K562 (cell line): ENCODE results near the gene TIPARP. TPM values are rescaled to one million over a fixed set of nuclear protein-coding genes. Genes with fewer than 3 reads are reported as not detected.

ENCODE experiments used
- ATAC-seq: fragments of 200-7000 bp; cut with Tn5 transposase; 3 replicates; pipeline ENCODE4 v1.9.1; 2020; ENCODE audit warnings: moderate library complexity
- BruUV-seq: library from RNA; stranded (reverse); fragments of 400-500 nt; replicated peaks from 2 replicates; lab custom pipeline; 2021; lab: Mats Ljungman, UMichigan
- CTCF ChIA-PET: fragments of 300-600 bp; formaldehyde crosslinking; extraction: SDS; loops from one replicate; lab custom pipeline; 2021; ENCODE audit warnings: low intra/inter-chr PET ratio; lab: Yijun Ruan, JAX
- POLR2A ChIA-PET: fragments of 300-600, 350-650 bp; sonication (Branson Sonifier 250); formaldehyde crosslinking; extraction: SDS; loops from one replicate; lab custom pipeline; 2021; ENCODE audit warnings: antibody characterized with exemption, inconsistent platforms; lab: Yijun Ruan, JAX
- DNase-seq, 4 experiments: peaks; one replicate each; pipeline versions ENCODE4 v3.0.0 to v3.0.0-alpha.2; 2011 to 2018; ENCODE audit warnings: low spot score in 3 of 4, mixed read lengths in 3 of 4; ENCODE audit errors: extremely low read depth in 1 of 4
- FAIRE-seq: peaks from 2 replicates; lab custom pipeline; 2011; peaks lifted over from hg19 to GRCh38; lab: Jason Lieb, UNC
- H2AFZ ChIP-seq: 2 replicates; pipeline ENCODE4 v1.6.0; 2011; ENCODE audit warnings: low read depth, low read length, control low read depth, inconsistent platforms
- H3K27ac ChIP-seq: fragments of 200-600 bp; 3 replicates; pipeline ENCODE4 v1.8.0; 2011; ENCODE audit warnings: low read depth, mild to moderate bottlenecking, control low read depth, inconsistent platforms, low read length, moderate library complexity, mixed read lengths; ENCODE audit errors: extremely low read depth
- H3K27me3 ChIP-seq, 2 experiments: fragments of 300-600 bp in 1 of 2; 2 replicates in 1 of 2; 3 replicates in 1 of 2; pipeline versions ENCODE4 v1.6.0 to v1.8.0; 2011; ENCODE audit warnings: inconsistent platforms in 2 of 2, low read length in 2 of 2, mild to moderate bottlenecking in 1 of 2, mixed read lengths in 1 of 2, moderate library complexity in 1 of 2; ENCODE audit not compliant: control insufficient read depth in 2 of 2, insufficient read depth in 2 of 2
- H3K36me3 ChIP-seq: fragments of 300-600 bp; 3 replicates; pipeline ENCODE4 v1.8.0; 2011; ENCODE audit warnings: mild to moderate bottlenecking, low read length, inconsistent platforms; ENCODE audit not compliant: control insufficient read depth, insufficient read depth
- H3K4me1 ChIP-seq, 2 experiments: fragments of 200-600 bp in 1 of 2; replicated peaks in 1 of 2; 2 replicates in 1 of 2; 3 replicates in 1 of 2; pipeline versions ENCODE4 v1.5.1 to v1.8.0; 2011; ENCODE audit warnings: inconsistent platforms in 2 of 2, low read length in 2 of 2, mild to moderate bottlenecking in 1 of 2, mixed read lengths in 1 of 2, moderate library complexity in 1 of 2; ENCODE audit not compliant: control insufficient read depth in 2 of 2, insufficient read depth in 2 of 2
- H3K4me2 ChIP-seq: 2 replicates; pipeline ENCODE4 v1.6.1; 2011; ENCODE audit warnings: low read length, control low read depth, inconsistent platforms, mixed read lengths; ENCODE audit not compliant: insufficient read depth
- H3K4me3 ChIP-seq: fragments of 200-600 bp; sonication (generic), shearing (Covaris generic); 2 replicates; pipeline ENCODE4 v1.5.1; 2016; ENCODE audit warnings: control low read depth, inconsistent platforms
- H3K79me2 ChIP-seq: fragments of 200-600 bp; 3 replicates; pipeline ENCODE4 v1.8.0; 2011; ENCODE audit warnings: low read length, inconsistent platforms; ENCODE audit not compliant: control insufficient read depth, insufficient read depth
- H3K9ac ChIP-seq, 2 experiments: 2 replicates each; pipeline versions ENCODE4 v1.6.0 to v1.6.1; 2011; ENCODE audit warnings: low read depth in 2 of 2, low read length in 2 of 2, control low read depth in 1 of 2, inconsistent platforms in 1 of 2, mild to moderate bottlenecking in 1 of 2, mixed read lengths in 1 of 2; ENCODE audit not compliant: insufficient read depth in 1 of 2
- H3K9me1 ChIP-seq: one replicate; pipeline ENCODE4 v1.6.0; 2011; ENCODE audit warnings: inconsistent platforms, mild to moderate bottlenecking, low read length, moderate library complexity; ENCODE audit not compliant: control insufficient read depth, insufficient read depth
- H3K9me3 ChIP-seq: replicated peaks from 2 replicates; pipeline ENCODE4 v1.5.1; 2011; ENCODE audit warnings: low read depth, low read length, inconsistent platforms; ENCODE audit not compliant: control insufficient read depth, insufficient read depth
- H4K20me1 ChIP-seq: replicated peaks from 2 replicates; pipeline ENCODE4 v1.6.1; 2011; ENCODE audit warnings: low read length, inconsistent platforms, mixed read lengths; ENCODE audit not compliant: control insufficient read depth, insufficient read depth
- C11orf30 ChIP-seq: fragments of 450-650 bp; IDR thresholded peaks from 2 replicates; pipeline ENCODE4 v1.6.1; 2016; ENCODE audit warnings: low read depth, mild to moderate bottlenecking
- CCNT2 ChIP-seq: IDR thresholded peaks from 2 replicates; pipeline ENCODE4 v1.6.1; 2011; ENCODE audit warnings: borderline replicate concordance, low read depth, mild to moderate bottlenecking, moderate library complexity, mixed read lengths, low read length; ENCODE audit not compliant: insufficient read length; ENCODE audit errors: extremely low read depth
- ETV1 ChIP-seq: fragments of 450-650 bp; conservative IDR thresholded peaks from 2 replicates; pipeline ENCODE4 v1.6.1; 2016; ENCODE audit warnings: missing genetic modification characterization, control low read depth, low read depth, missing compliant biosample characterization
- NFYB ChIP-seq: IDR thresholded peaks from 2 replicates; pipeline ENCODE4 v1.6.1; 2011; ENCODE audit warnings: mild to moderate bottlenecking, moderate library complexity; ENCODE audit not compliant: insufficient read length; ENCODE audit errors: extremely low read depth
- ZNF274 ChIP-seq: IDR thresholded peaks from 2 replicates; pipeline ENCODE4 v1.6.1; 2011; ENCODE audit warnings: low read depth, mild to moderate bottlenecking, low read length, moderate library complexity, borderline replicate concordance
- ZNF407 ChIP-seq: fragments of 450-650 bp; IDR thresholded peaks from 2 replicates; pipeline ENCODE4 v1.6.1; 2016; ENCODE audit warnings: low read depth
- WGBS: fragments of 100-300 bp; shearing (Covaris generic); methylation state at CpG from one replicate; pipeline ENCODE4 v1.1.6; 2016; ENCODE audit warnings: low coverage, mixed read lengths; ENCODE audit not compliant: insufficient coverage; ENCODE audit errors: missing lambda C conversion rate; 5-methylcytosine and 5-hydroxymethylcytosine counted together
- in situ Hi-C: fragments of 300-500 bp; cut with MboI; formaldehyde crosslinking; loops from 4 replicates; pipeline ENCODE4 v1.15.0; 2018; ENCODE audit warnings: inconsistent platforms, mixed read lengths
- intact Hi-C: fragments of 100-400 bp; cut with micrococcal nuclease; formaldehyde crosslinking; loops from 2 replicates; pipeline ENCODE4 v1.14.2; 2022
- polyA plus RNA-seq, 8 experiments: library from polyadenylated mRNA; depleted of rRNA in 4 of 8; stranded (reverse) in 5 of 8; unstranded in 3 of 8; fragments of >200 nt; fragmentation: Nextera tagmentation in 2 of 8; fragmentation: Illumina TruSeq in 1 of 8; extraction: Ambion mirVana in 2 of 8; extraction: Trizol in 1 of 8; gene quantifications; 2 replicates each; pipeline versions ENCODE4 v1.2.1 to v1.2.3, GENCODE V29; 2011 to 2014; ENCODE audit warnings: inconsistent platforms in 1 of 8, missing spikeins in 1 of 8
- total RNA-seq, 7 experiments: library from RNA; depleted of rRNA in 6 of 7; stranded (reverse); fragments of >200 nt in 6 of 7; fragmentation: Illumina TruSeq in 2 of 7; extraction: Trizol in 2 of 7; gene quantifications; 2 replicates each; pipeline versions ENCODE4 v1.2.1 to v1.2.3, GENCODE V29; 2011 to 2021; ENCODE audit warnings: low replicate concordance in 1 of 7

TIPARP gene
- total and polyA plus RNA-seq, 9 of the 15 experiments (the other 6 are each of a cell fraction or from before 2014, with no cell fraction given) = 2.4 to 29.4 (median 15.1) TPM

- Histone ChIP-seq H3K27me3 (no peaks in the 10 kb centered on the region), H4K20me1 (no peaks in the 10 kb centered on the region), H3K9me1 (no peaks in the 10 kb centered on the region), H3K79me2 (no peaks in the 10 kb centered on the region), H3K36me3 (no peaks in the 10 kb centered on the region), H3K9ac (no peak overlapping the region), H3K4me2 (no peak overlapping the region), H2AFZ (0 out of 2 replicates have a peak overlapping the region, but pooled peaks have one; percentile 66), H3K4me3 (no peak overlapping the region), H3K4me1 (no peaks in the 10 kb centered on the region; a peak in 2 of 5 replicates), H3K27ac (no peak overlapping the region), H3K9me3 (no peaks in the 10 kb centered on the region)
- no peak for FAIRE-seq
- BruUV-seq = no TSS peak
- 65% methylated on average over 1 of the region's 1 CpG for WGBS
- CTCF ChIA-PET = interaction anchor here (0.6 kb wide), 1 partner anchor 428 kb away, joined by 3 read pairs; no protein-coding TSS in a partner anchor
- TF ChIP-seq ZNF274 (no peak), NFYB (no peak), ZNF407 (no peak), CCNT2 (no peak), C11orf30 (0 out of 2 replicates have a peak, but pooled peaks have one; percentile 8), ETV1 (tag) (no peak)
- in situ Hi-C loops = loop anchor here (25.0 kb wide), 1 partner anchor 643 kb away; no protein-coding TSS in a partner anchor
- intact Hi-C loops = no loop called here
- no peak for DNase-seq
- ATAC-seq = no peak; the same call in 2 of the 3 replicates
- POLR2A ChIA-PET = interaction anchor here (1.2 to 1.6 kb wide), 4 partner anchors 9 to 50 kb away, joined by 4 to 5 read pairs (median 4); no protein-coding TSS in a partner anchor
These were observed 19.6 kb upstream of the TIPARP start for GRCh38 chr3:156654834-156655233.
